GM21360 (cell line): Measurements from ENCODE around the gene LIN7C.
A peak's percentile ranks its signal among the peaks of the same experiment; 100 is the strongest.

Experiments used
- ATAC-seq: cut with Tn5 transposase; IDR thresholded peaks from one replicate; pipeline ENCODE4 v1.9.1; 2021; ENCODE audit warnings: mild to moderate bottlenecking, moderate library complexity; ENCODE audit not compliant: unreplicated experiment

Gene LIN7C

GRCh38 chr11:27512238-27512637 is 5.7 kb upstream of the LIN7C start:
- ATAC-seq: no peak

- no peak for ATAC-seq
These were observed 3.3 kb upstream of the LIN7C start for GRCh38 chr11:27509908-27510307.

- no peak for ATAC-seq
These were observed 1.2 kb upstream of the LIN7C start for GRCh38 chr11:27507557-27508322.

GRCh38 chr11:27505781-27506180 is 788 bp downstream of the LIN7C start:
- ATAC-seq: peak; percentile 3

- no peak for ATAC-seq
These were observed 2.4 kb downstream of the LIN7C start for GRCh38 chr11:27504205-27504604.

- no peak for ATAC-seq
These were observed 5.5 kb downstream of the LIN7C start for GRCh38 chr11:27501100-27501499.

GRCh38 chr11:27497911-27498310 is 8.7 kb downstream of the LIN7C start:
- no peak for ATAC-seq

- peak; percentile 66 for ATAC-seq
These were observed 9.2 kb downstream of the LIN7C start for GRCh38 chr11:27497284-27497866.

- ATAC-seq: no peak
These were observed 10.1 kb downstream of the LIN7C start for GRCh38 chr11:27496461-27496860.

- ATAC-seq: no peak
These were observed 10.8 kb downstream of the LIN7C start for GRCh38 chr11:27495710-27496300.

GRCh38 chr11:27489092-27489491 is 17.5 kb downstream of the LIN7C start:
- no peak for ATAC-seq

GRCh38 chr11:27487706-27488105 is 18.9 kb downstream of the LIN7C start:
- no peak for ATAC-seq

GRCh38 chr11:27485930-27486773 is 20.4 kb downstream of the LIN7C start:
- ATAC-seq: peak; percentile 61

GRCh38 chr11:27482793-27483192 is 23.8 kb downstream of the LIN7C start:
- no peak for ATAC-seq

- no peak for ATAC-seq
These were observed 24.6 kb downstream of the LIN7C start for GRCh38 chr11:27481992-27482391.

- no peak for ATAC-seq
These were observed 28.7 kb downstream of the LIN7C start for GRCh38 chr11:27477831-27478230.

- ATAC-seq: no peak
These were observed 29.3 kb downstream of the LIN7C start for GRCh38 chr11:27477243-27477642.

- ATAC-seq: no peak
These were observed 30.9 kb downstream of the LIN7C start for GRCh38 chr11:27475622-27476021.

GRCh38 chr11:27473017-27473406 is 33.6 kb downstream of the LIN7C start:
- ATAC-seq: no peak

- ATAC-seq: peak; percentile 88
These were observed 34.1 kb downstream of the LIN7C start, which contains the start of gene LGR4 for GRCh38 chr11:27472398-27473016. LGR4 (minus strand) TSS chr11:27472790; CDS start chr11:27472302, 488 bp downstream.
